GM08714 (cell line): ENCODE data around the gene INTS7.

Experiments
- H3K4me3 ChIP-seq: fragments of 200-500 bp; sonication (Bioruptor generic); 2 replicates; pipeline ENCODE4 v1.5.1; 2014; ENCODE audit warnings: mild to moderate bottlenecking, low read length, inconsistent platforms
- ZNF274 ChIP-seq: IDR thresholded peaks from 2 replicates; pipeline ENCODE4 v1.6.1; 2012; ENCODE audit warnings: mild to moderate bottlenecking, low read depth, low read length

The INTS7 gene

DNA sequence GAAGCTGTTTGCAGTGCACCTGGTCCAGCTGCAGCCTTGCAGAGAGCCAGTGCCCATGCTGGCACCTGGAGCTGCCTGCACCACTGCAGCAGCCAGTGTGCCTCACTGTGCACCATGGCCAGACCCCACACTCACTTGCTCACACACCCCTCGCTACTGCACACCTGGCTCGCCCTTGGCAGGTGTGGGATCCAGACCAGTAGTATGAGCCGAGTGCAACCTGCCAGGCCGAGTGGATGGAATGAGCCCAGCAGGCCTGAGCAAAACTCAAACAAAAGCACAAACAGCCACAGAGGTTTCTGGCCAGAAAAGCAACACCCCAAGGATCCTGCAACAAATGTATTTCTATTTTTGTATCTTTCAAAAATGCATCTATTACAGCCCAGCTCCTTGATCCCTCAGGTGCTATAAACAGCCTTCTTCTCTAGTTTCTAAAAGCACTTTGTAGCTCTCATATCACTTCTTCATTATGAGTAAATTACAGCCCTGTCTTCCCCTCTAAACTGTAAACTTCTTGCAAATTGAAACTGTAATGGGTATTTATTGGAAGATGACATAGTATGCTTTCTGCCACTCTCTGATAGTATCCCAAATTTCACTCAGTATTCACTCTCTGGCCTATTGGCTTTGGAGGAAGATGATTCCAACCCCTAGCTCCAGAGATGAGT, 132.6 kb downstream of the INTS7 start:
- no peak for TF ChIP-seq ZNF274
- no peak overlapping the region for H3K4me3 ChIP-seq

DNA sequence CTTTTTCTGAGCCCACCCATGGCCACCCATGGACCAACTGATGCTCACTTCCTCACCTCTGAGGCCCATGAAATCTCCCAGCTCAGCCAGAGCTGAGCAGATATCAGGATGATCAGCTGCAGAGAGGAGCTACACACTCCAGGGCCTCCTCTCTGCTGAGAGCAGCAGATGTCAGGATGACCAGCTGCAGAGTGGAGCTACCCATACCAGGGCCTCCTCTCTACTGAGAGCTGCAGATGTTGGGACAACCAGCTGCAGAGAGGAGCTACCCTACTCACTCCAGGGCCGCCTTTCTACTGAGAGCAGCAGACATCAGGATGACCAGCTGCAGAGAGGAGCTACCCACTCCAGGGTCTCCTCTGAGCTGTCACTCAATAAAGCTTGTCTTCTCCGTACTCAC, 133.4 kb downstream of the INTS7 start:
- no peak for TF ChIP-seq ZNF274
- H3K4me3 ChIP-seq: no peak overlapping the region

DNA sequence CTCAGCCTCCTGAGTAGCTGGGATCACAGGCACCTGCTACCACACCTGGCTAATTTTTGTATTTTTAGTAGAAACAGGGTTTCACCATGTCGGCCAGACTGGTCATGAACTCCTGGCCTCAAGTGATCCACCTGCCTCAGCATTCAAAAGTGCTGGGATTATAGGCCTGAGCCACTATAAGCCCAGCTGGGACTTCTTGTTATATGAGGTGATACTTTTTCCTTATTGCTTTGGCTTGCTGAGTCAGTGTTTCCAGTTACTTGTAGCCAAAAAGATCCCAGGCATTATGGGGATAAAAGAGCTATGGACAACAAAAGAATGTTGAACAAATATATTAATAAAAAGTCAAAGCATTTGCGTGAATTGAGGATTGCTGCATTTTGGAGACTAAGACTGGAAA, 134.9 kb downstream of the INTS7 start:
- no peak overlapping the region for H3K4me3 ChIP-seq
- no peak for TF ChIP-seq ZNF274

DNA sequence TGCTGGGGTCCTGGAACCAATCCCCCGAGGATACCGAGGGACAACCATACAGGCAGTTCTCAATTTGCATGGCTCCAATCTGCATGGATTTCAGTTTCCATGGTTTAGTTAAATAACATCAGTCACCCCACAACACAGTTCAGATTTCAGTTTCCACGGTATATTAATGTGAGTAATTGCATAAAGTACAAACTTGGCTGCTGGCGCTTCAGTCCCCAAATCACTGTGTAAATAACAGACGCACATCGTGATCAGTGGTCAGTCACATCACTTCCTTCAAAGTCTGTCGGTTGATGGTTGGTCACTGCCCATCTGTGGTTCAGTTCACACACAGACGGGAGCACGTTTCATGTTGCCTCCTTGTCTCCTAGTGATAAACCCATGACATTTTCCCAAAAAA, 138.4 kb downstream of the INTS7 start:
- H3K4me3 ChIP-seq: no peak overlapping the region
- no peak for TF ChIP-seq ZNF274

DNA sequence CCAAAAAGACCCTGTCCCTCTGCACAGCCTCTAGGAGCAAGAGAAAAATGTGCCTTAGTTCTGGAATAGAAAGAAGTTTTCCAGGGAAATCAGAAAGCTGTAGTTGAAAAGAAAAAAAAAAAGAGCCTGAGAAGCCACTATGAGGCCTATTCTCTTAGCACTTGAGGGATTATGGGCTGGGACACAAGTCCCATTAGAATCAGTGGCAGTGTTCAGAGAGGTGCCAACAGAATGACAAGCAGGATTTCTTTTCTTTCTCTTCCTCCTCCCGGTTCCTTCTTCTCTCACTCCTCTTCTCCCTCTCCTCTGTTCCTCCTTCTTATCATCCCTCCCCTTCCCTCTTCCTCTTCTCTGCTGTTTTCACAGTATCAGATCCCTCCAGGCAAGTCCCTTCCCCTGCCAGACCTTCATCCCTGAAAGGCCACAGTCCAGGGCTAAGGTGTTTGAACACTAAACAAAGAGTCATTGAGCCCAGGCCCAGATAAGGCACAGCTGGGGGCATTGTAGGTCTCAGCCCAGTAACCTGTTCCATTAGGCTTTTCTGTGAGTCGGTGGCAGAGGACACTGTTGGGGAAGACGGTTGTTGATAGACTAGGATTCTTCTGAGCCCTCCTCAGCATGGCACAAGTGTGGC, 140.1 kb downstream of the INTS7 start:
- H3K4me3 ChIP-seq: no peak overlapping the region
- no peak for TF ChIP-seq ZNF274

DNA sequence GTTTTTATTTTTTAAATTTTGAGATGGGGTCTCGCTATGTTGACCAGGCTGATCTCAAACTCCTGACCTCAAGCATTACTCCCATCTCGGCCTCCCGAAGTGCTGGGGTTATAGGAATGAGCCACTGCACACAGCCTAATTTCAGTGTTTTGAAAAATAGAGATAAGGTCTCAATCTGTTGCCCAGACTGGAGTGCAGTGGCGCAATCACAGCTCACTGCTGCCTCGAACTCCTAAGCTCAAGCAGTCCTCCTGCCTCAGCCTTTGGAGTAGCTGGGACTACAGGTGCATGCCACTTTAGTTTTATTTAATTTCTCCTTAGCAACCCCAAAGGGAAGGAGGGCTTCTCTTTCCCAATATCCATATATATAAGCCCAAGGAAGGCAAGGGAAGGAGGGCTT, 141.0 kb downstream of the INTS7 start:
- no peak for TF ChIP-seq ZNF274
- H3K4me3 ChIP-seq: no peak overlapping the region

DNA sequence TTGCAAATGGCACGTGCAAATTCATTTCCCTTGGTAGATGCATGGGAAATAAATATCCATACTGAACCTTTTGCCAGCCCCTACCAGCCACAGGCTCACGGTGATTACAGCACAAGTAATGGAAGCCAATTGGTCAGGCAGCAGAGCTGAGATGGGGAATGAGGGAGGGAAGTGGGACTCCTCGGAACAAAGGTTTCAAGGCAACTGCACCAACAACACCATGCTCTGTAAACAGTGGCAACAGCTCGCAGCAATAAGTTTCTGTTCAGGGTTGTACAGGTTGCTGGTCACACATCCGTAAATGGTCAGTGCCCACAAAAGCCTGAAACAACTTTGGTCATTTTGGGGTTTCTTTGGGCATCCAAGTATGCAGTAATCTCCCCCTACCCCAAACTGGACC, 142.1 kb downstream of the INTS7 start:
- no peak for TF ChIP-seq ZNF274

DNA sequence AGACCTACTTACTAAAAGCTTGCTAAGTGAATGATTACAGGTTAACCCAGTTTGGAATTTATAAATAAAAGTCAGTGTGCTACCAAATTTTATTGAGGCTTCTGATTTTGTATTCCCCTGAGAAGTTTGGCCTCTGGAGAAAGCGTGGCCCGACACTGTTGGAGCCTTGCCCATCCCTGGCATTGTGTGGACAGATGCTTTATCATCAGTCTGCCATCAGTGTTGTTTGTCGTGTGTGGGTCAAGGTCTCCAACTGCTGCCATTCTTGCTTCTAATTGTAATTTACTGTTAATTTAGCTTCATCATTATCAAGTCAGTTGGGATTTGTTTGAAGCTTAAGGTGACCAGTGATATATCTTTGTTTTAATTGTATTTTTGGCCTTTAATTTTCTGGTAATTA, 142.8 kb downstream of the INTS7 start:
- H3K4me3 ChIP-seq: no peak overlapping the region
- TF ChIP-seq ZNF274: no peak

More for the DNA sequence above, 142.1 kb downstream of the INTS7 start:
- H3K4me3 ChIP-seq: no peak overlapping the region

DNA sequence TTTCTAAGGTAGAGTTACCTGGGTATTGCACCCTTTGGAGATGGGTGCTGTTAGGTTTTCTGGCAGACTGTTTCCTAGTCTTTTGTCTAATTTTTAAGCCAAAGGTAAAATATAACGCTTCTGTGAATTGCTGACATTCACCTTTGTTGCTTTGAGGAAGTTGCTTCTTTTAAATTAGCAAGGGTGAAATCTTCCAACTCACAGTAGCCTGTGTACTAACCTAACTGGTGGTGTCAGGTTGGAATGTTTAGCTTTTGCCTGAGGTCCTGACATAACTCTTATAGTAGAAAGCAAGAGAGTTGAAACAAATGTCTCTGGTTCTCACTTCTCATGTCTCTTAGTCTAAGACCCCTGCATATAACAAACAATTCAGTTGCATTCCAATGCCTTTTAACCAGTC, 143.6 kb downstream of the INTS7 start:
- no peak for TF ChIP-seq ZNF274
- H3K4me3 ChIP-seq: no peak overlapping the region
